Keratinocyte (primary cell): ENCODE measurements around the gene IL17D. TPM values are rescaled to one million over a fixed set of nuclear protein-coding genes. Genes with fewer than 3 reads are reported as not detected.

Experiments used
- DNase-seq: peaks from one replicate; pipeline ENCODE4 v3.0.0-alpha.2; 2011; ENCODE audit warnings: low read depth, missing footprints, low spot score
- FAIRE-seq: peaks from 2 replicates; lab custom pipeline; 2011; peaks lifted over from hg19 to GRCh38; lab: Jason Lieb, UNC
- H2AFZ ChIP-seq: 2 replicates; pipeline ENCODE4 v1.6.0; 2012; ENCODE audit warnings: low read length, control low read depth, inconsistent platforms; ENCODE audit not compliant: control insufficient read depth
- H3K27ac ChIP-seq: 2 replicates; pipeline ENCODE4 v1.5.1; 2011; ENCODE audit warnings: low read length; ENCODE audit not compliant: control insufficient read depth, insufficient read depth
- H3K27me3 ChIP-seq: 3 replicates; pipeline ENCODE4 v1.6.0; 2011; ENCODE audit warnings: low read length; ENCODE audit not compliant: control insufficient read depth, insufficient read depth; ENCODE audit errors: extremely low read depth
- H3K36me3 ChIP-seq, 2 experiments: 2 replicates in 1 of 2; 3 replicates in 1 of 2; pipeline ENCODE4 v1.5.1; 2011; ENCODE audit warnings: low read length in 2 of 2, mild to moderate bottlenecking in 1 of 2; ENCODE audit not compliant: control insufficient read depth in 2 of 2, insufficient read depth in 2 of 2; ENCODE audit errors: extremely low read depth in 1 of 2
- H3K4me1 ChIP-seq: 3 replicates; pipeline ENCODE4 v1.5.1; 2011; ENCODE audit warnings: low read length; ENCODE audit not compliant: control insufficient read depth, insufficient read depth; ENCODE audit errors: extremely low read depth
- H3K4me2 ChIP-seq: 3 replicates; pipeline ENCODE4 v1.6.0; 2011; ENCODE audit warnings: low read depth, low read length; ENCODE audit not compliant: control insufficient read depth, insufficient read depth; ENCODE audit errors: extremely low read depth
- H3K4me3 ChIP-seq, 3 experiments: fragments of 200-600 bp in 1 of 3; sonication (generic) in 1 of 3; 2 replicates in 2 of 3; 3 replicates in 1 of 3; pipeline ENCODE4 v1.5.1; 2011 to 2016; ENCODE audit warnings: low read length in 3 of 3, mild to moderate bottlenecking in 3 of 3, control low read depth in 2 of 3, inconsistent platforms in 1 of 3, low read depth in 1 of 3, mixed read lengths in 1 of 3, mixed run types in 1 of 3, moderate library complexity in 1 of 3; ENCODE audit not compliant: control insufficient read depth in 2 of 3, insufficient read depth in 2 of 3; ENCODE audit errors: extremely low read depth in 1 of 3
- H3K79me2 ChIP-seq: 2 replicates; pipeline ENCODE4 v1.6.0; 2012; ENCODE audit warnings: low read length; ENCODE audit not compliant: control insufficient read depth, insufficient read depth
- H3K9ac ChIP-seq: 3 replicates; pipeline ENCODE4 v1.6.0; 2011; ENCODE audit warnings: low read length; ENCODE audit not compliant: control insufficient read depth, insufficient read depth; ENCODE audit errors: extremely low read depth
- H3K9me1 ChIP-seq: 3 replicates; pipeline ENCODE4 v1.6.0; 2011; ENCODE audit warnings: low read length; ENCODE audit not compliant: control insufficient read depth, insufficient read depth; ENCODE audit errors: extremely low read depth
- H3K9me3 ChIP-seq: 2 replicates; pipeline ENCODE4 v1.5.1; 2012; ENCODE audit warnings: low read depth, low read length; ENCODE audit not compliant: control insufficient read depth
- H4K20me1 ChIP-seq: 3 replicates; pipeline ENCODE4 v1.6.0; 2011; ENCODE audit warnings: low read length; ENCODE audit not compliant: control insufficient read depth, insufficient read depth; ENCODE audit errors: extremely low read depth
- CTCF ChIP-seq, 3 experiments: IDR thresholded peaks in 1 of 3; conservative IDR thresholded peaks in 1 of 3; optimal IDR thresholded peaks in 1 of 3; 2 replicates in 2 of 3; 3 replicates in 1 of 3; pipeline versions ENCODE3 to v1.5.1; 2011; ENCODE audit warnings: low read length in 3 of 3, mild to moderate bottlenecking in 3 of 3, moderate library complexity in 2 of 3, control low read depth in 1 of 3, inconsistent platforms in 1 of 3; ENCODE audit not compliant: insufficient read depth in 2 of 3; ENCODE audit errors: extremely low read depth in 1 of 3
- EZH2 ChIP-seq: IDR thresholded peaks from one replicate; pipeline ENCODE4 v1.6.1; 2012; ENCODE audit warnings: inconsistent platforms, mild to moderate bottlenecking, low read length, moderate library complexity
- dilution Hi-C: fragments of 300-500 bp; cut with MboI; formaldehyde crosslinking; loops from one replicate; pipeline ENCODE4 v1.7.0; 2020; ENCODE audit warnings: low sequenced_read_pairs; ENCODE audit not compliant: extremely low pct_ligation_motif_present
- polyA plus RNA-seq, 5 experiments: library from polyadenylated mRNA; depleted of rRNA in 3 of 5; stranded (reverse) in 3 of 5; stranded (forward) in 1 of 5; unstranded in 1 of 5; fragments of >200 nt; gene quantifications; 1 replicate in 1 of 5; 2 replicates in 3 of 5; 3 replicates in 1 of 5; pipeline versions ENCODE4 v1.2.1 to v1.2.3, GENCODE V29; 2011 to 2012; ENCODE audit warnings: missing spikeins in 2 of 5, low read depth in 1 of 5, low replicate concordance in 1 of 5

The IL17D gene
- polyA plus RNA-seq, 1 donor (not counting 4 experiments of a cell fraction or from before 2014, with no cell fraction given), result 0.09 TPM

GRCh38 chr13:20686863-20687579, 16.5 kb upstream of the IL17D start:
- Histone ChIP-seq H3K36me3 (no peaks in the 10 kb centered on the region), H3K27ac (no peak overlapping the region), H4K20me1 (no peaks in the 10 kb centered on the region), H3K4me2 (no peak overlapping the region), H3K9me1 (no peaks in the 10 kb centered on the region), H3K4me3 (no peak overlapping the region), H3K4me1 (no peaks in the 10 kb centered on the region), H3K27me3 (no peaks in the 10 kb centered on the region), H3K79me2 (no peaks in the 10 kb centered on the region), H2AFZ (no peak overlapping the region), H3K9ac (no peak overlapping the region), H3K9me3 (no peaks in the 10 kb centered on the region)
- TF ChIP-seq EZH2, result no peak
- no peak for TF ChIP-seq CTCF (optimal IDR thresholded peaks at IDR 0.05 in 1 of 3, IDR thresholded peaks at IDR 0.05 in 1 of 3, conservative IDR thresholded peaks at IDR 0.05 in 1 of 3; ENCODE audit: extremely low read depth in 1 of 3, insufficient read depth in 2 of 3, low read length in 3 of 3)
- dilution Hi-C loops, result no loop called here
- DNase-seq (no peak), FAIRE-seq (no peak)

- Histone ChIP-seq H3K27me3 (no peaks in the 10 kb centered on the region), H3K79me2 (no peaks in the 10 kb centered on the region), H3K9me1 (no peaks in the 10 kb centered on the region), H3K36me3 (no peaks in the 10 kb centered on the region), H3K4me2 (no peak overlapping the region), H3K4me3 (no peak overlapping the region), H3K4me1 (no peaks in the 10 kb centered on the region), H3K9ac (no peak overlapping the region), H3K9me3 (no peaks in the 10 kb centered on the region), H4K20me1 (peaks cover 4% of the 10 kb centered on the region), H3K27ac (no peak overlapping the region), H2AFZ (no peak overlapping the region)
- DNase-seq, result no peak
- dilution Hi-C loops, result no loop called here
- TF ChIP-seq EZH2, result no peak
- TF ChIP-seq CTCF (optimal IDR thresholded peaks at IDR 0.05 in 1 of 3, IDR thresholded peaks at IDR 0.05 in 1 of 3, conservative IDR thresholded peaks at IDR 0.05 in 1 of 3; ENCODE audit: extremely low read depth in 1 of 3, insufficient read depth in 2 of 3, low read length in 3 of 3), result no peak
- FAIRE-seq, result no peak
Measured at GRCh38 chr13:20689291-20689690, 14.2 kb upstream of the IL17D start.
